Peyer's patch (tissue), 4 donors: ENCODE results near the gene SOCS1. TPM values are rescaled to one million over a fixed set of nuclear protein-coding genes. Genes with fewer than 3 reads are reported as not detected.

Experiments used
- DNase-seq, 3 donors: peaks; one replicate each; pipeline ENCODE4 v3.0.0-alpha.2; 2017 to 2019
- H3K27ac ChIP-seq, 4 donors: fragments of 200-600 bp; sonication (generic); one replicate each; pipeline ENCODE4 v1.5.1; 2016 to 2019
- H3K27me3 ChIP-seq, 2 donors: fragments of 200-600 bp; sonication (generic); one replicate each; pipeline ENCODE4 v1.5.1; 2019
- H3K36me3 ChIP-seq, 3 donors: fragments of 200-600 bp; sonication (generic); one replicate each; pipeline ENCODE4 v1.5.1; 2016 to 2019
- H3K4me1 ChIP-seq, 4 donors: fragments of 200-600 bp; sonication (generic); one replicate each; pipeline ENCODE4 v1.5.1; 2016 to 2019
- H3K4me3 ChIP-seq, 4 donors: fragments of 200-600 bp; sonication (generic); 1 replicate in 3 of 4; 2 replicates in 1 of 4; pipeline ENCODE4 v1.5.1; 2016 to 2019; ENCODE audit warnings: mild to moderate bottlenecking in 1 of 4
- H3K9me3 ChIP-seq, 4 donors: fragments of 200-600 bp; sonication (generic); one replicate each; pipeline ENCODE4 v1.5.1; 2016 to 2019; ENCODE audit warnings: mild to moderate bottlenecking in 1 of 4
- POLR2A ChIP-seq, 2 donors: fragments of 450-650 bp; IDR thresholded peaks; one replicate each; pipeline ENCODE4 v1.5.1; 2017; ENCODE audit warnings: antibody characterized with exemption in 2 of 2, mild to moderate bottlenecking in 2 of 2, moderate library complexity in 2 of 2
- total RNA-seq, 4 donors: library from RNA; depleted of rRNA; stranded (reverse); fragments of >200 nt; gene quantifications; one replicate each; pipeline ENCODE4 v1.1.0, GENCODE V29; 2016
- TF ChIP-seq, protein P1 (sequence below), 6 experiments: fragments of 450-650 bp in 4 of 6; fragments of 200-600 bp in 2 of 6; sonication (generic) in 1 of 6; IDR thresholded peaks; one replicate each; pipeline ENCODE4 v1.5.1; 2017 to 2019; ENCODE audit warnings: antibody characterized with exemption in 6 of 6, mild to moderate bottlenecking in 3 of 6, moderate library complexity in 1 of 6

SOCS1 gene
- total RNA-seq, 4 donors from 2014 or later: 8.7 to 19.0 (median 15.3) TPM

DNA sequence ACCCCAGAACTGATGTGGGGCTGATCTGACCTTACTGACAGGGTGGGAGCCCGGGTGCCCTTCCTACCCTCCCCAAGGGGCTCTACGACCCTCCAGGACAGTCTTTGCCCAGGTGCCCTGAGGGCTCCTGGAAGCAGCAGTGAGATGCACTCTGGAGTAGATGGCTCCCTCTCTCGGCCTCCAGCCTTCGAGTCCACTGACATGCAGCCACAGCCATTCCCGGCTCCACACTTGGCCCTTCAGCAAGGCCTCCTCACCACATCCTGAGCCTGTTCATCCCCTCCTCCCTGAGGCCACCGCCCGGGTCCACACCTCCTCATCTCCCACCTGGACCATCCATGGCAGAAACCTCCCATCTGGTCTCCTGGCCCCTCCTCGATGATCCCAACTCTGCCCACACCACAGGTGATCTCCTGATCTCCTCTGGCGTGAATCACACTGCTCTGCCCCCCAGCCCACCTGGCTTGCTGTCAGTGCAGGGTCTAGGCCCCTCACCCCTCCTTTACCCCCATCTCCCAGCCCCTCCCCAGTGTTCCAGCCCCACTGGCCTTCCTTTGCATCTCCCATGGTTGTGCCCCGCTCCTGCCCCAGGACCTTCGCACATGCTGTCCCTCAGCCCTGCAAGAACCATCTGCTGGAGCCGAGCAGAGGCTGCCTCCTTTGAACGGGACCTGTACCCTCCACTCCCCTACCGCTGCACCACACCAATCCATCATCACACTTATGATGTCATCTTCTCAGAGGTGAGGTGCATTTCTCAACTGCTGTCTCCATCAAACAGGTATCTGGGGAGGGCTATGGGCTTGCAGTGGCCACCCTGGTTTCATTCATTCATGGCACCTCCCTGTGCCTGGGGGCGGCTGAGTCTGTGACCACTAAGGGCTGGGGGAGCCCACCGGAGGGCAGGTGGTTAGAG lies 44.7 kb downstream of the SOCS1 start:
- Histone ChIP-seq H3K27me3 (no peaks in the 10 kb centered on the region), H3K27ac (no peak overlapping the region), H3K9me3 (peaks cover 0 to 9% (median 4%) of the 10 kb centered on the region in 4 donors), H3K36me3 (no peaks in the 10 kb centered on the region), H3K4me3 (no peak overlapping the region), H3K4me1 (peaks cover 0 to 2% (median under 1%) of the 10 kb centered on the region in 4 donors)
- DNase-seq: no peak
- TF ChIP-seq POLR2A (IDR thresholded peaks at IDR 0.05): no peak
- TF ChIP-seq, protein P1, sequence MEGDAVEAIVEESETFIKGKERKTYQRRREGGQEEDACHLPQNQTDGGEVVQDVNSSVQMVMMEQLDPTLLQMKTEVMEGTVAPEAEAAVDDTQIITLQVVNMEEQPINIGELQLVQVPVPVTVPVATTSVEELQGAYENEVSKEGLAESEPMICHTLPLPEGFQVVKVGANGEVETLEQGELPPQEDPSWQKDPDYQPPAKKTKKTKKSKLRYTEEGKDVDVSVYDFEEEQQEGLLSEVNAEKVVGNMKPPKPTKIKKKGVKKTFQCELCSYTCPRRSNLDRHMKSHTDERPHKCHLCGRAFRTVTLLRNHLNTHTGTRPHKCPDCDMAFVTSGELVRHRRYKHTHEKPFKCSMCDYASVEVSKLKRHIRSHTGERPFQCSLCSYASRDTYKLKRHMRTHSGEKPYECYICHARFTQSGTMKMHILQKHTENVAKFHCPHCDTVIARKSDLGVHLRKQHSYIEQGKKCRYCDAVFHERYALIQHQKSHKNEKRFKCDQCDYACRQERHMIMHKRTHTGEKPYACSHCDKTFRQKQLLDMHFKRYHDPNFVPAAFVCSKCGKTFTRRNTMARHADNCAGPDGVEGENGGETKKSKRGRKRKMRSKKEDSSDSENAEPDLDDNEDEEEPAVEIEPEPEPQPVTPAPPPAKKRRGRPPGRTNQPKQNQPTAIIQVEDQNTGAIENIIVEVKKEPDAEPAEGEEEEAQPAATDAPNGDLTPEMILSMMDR (IDR thresholded peaks at IDR 0.05): no peak

DNA sequence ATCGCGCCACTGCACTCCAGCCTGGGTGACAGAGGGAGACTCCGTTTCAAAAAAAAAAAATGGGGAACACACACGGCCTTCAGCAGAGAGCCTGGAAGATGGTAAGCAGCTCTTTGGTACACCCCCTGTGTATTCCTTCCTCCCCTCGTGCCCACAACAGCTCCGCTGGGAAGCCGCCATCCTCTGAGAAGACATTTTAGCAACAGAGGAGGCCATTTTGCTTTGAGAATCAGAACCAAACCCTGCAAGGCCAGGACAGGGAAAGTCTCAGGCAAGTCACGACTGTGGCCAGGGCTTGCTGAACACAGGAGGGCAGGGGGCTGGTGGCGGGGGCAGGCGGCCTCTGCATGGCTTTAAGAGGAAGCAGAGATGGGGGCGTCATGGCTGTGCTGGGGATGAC lies 45.7 kb downstream of the SOCS1 start:
- no peak overlapping the region for H3K27ac ChIP-seq
- no peak for DNase-seq
- no peaks in the 10 kb centered on the region for H3K27me3 ChIP-seq
- H3K9me3 ChIP-seq: peaks cover 0 to 6% (median 3%) of the 10 kb centered on the region in 4 donors
- H3K36me3 ChIP-seq: no peaks in the 10 kb centered on the region
- H3K4me3 ChIP-seq: no peak overlapping the region
- peaks cover 0 to 12% (median 7%) of the 10 kb centered on the region in 4 donors for H3K4me1 ChIP-seq
- TF ChIP-seq, protein P1 (IDR thresholded peaks at IDR 0.05): no peak

DNA sequence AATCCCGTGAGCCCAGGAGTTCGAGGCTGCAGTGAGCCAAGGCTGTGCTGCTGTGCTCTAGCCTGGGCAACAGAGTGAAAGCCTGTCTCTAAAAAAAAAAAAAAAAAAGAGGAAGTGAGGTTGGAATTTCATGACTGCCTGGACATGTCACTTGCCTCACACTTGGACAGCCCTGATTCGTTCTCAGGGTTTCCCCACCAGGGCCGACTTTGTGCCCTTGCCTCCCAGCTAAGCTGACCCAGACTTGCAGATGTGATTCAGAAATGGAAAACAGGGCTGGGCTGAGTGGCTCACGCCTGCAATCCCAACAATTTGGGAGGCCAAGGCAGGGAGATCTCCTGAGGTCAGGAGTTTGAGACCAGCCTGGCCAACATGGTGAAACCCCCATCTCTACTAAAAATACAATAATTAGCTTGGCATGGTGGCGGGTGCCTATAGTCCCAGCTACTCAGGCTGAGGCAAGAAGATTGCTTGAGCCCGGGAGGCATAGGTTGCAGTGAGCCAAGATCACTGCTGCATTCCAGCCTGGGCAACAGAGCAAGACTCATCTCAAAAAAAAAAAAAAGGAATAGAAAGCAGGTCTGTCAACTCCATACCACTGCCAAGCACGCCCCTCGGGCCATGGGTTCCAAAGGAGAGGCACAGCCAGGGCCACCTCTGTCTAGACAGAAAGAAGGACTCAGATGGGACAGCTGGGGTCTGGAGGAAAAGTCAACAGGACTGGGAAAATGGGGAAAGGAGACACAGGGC lies 46.9 kb downstream of the SOCS1 start:
- no peak overlapping the region for H3K4me3 ChIP-seq
- H3K36me3 ChIP-seq: no peaks in the 10 kb centered on the region
- peaks cover 0 to 6% (median 3%) of the 10 kb centered on the region in 4 donors for H3K9me3 ChIP-seq
- H3K27ac ChIP-seq: no peak overlapping the region
- no peak for DNase-seq
- H3K27me3 ChIP-seq: no peaks in the 10 kb centered on the region
- TF ChIP-seq POLR2A (IDR thresholded peaks at IDR 0.05): no peak
- TF ChIP-seq, protein P1 (IDR thresholded peaks at IDR 0.05): no peak
- H3K4me1 ChIP-seq: peaks cover 0 to 12% (median 7%) of the 10 kb centered on the region in 4 donors

DNA sequence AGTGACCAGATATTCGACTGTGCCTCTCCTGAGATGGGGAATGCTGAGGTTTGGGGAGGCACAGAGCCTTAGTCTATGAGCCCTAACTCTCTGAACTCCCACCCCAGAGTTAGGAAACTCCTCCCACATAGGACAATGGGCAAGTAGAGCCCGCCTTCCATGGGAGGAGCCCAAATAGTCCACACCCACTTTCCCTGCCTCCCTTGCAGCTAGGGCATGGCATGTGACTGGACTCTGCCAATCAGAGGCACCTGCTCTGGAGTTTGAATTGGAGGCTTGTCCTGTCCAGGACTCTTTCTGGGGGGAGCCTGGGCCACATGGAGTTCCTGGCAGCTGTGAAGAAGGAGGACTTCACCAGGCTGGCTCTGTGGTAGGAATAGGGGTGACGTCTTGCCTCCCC lies 48.4 kb downstream of the SOCS1 start:
- TF ChIP-seq, protein P1 (IDR thresholded peaks at IDR 0.05): no peak
- no peak for TF ChIP-seq POLR2A (IDR thresholded peaks at IDR 0.05)
- H3K27ac ChIP-seq: no peak overlapping the region
- peaks cover 0 to 12% (median 7%) of the 10 kb centered on the region in 4 donors for H3K4me1 ChIP-seq
- no peak for DNase-seq
- no peaks in the 10 kb centered on the region for H3K36me3 ChIP-seq
- H3K9me3 ChIP-seq: peaks cover 0 to 6% (median 3%) of the 10 kb centered on the region in 4 donors
- H3K4me3 ChIP-seq: no peak overlapping the region
- H3K27me3 ChIP-seq: no peaks in the 10 kb centered on the region

DNA sequence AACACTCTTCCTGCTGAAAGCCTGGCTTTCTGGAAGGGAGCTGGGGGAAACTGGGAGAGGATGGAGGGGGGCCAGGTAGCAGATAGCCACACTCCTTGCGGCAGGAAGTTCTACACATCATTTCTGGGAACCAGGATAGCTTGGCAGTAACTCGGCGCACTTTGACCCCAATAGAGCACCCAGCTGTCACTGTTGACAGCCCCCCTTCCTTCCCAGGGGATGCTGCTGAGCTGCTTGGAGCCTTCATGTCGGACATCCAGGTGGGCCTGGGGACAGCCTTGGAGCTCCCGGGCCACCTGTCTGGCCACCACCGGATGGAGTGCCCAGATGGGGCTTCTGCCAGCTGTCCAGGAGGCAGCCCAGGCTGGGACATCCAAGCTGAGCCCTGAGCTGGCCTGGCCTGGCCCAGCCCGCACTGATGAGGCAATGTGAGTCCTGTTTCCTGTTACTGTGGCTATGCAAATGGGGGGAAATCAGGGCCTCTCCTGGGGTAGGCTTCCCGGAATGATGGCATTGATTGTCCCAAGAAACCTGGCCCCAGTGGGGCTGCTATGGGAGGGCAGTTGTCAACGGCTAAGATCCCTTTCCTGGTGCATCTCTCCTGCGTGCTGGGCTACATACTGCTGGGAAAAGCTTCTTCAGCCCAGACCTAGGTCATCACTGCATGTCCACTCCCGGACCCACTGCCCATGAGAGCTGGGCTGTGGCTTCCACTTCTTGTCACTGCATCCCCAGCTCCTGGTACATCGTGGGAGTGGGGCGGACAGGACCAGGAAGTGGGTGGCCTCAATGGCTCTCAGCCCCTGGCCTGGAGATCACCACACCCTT lies 50.0 kb downstream of the SOCS1 start:
- no peaks in the 10 kb centered on the region for H3K27me3 ChIP-seq
- H3K4me3 ChIP-seq: no peak overlapping the region
- TF ChIP-seq, protein P1 (IDR thresholded peaks at IDR 0.05): no peak
- no peak for TF ChIP-seq POLR2A (IDR thresholded peaks at IDR 0.05)
- H3K27ac ChIP-seq: peak overlapping the region in 1 of 4 donors; percentile 25
- peaks cover 0 to 6% (median 3%) of the 10 kb centered on the region in 4 donors for H3K9me3 ChIP-seq
- H3K36me3 ChIP-seq: no peaks in the 10 kb centered on the region
- H3K4me1 ChIP-seq: peaks cover 0 to 12% (median 7%) of the 10 kb centered on the region in 4 donors
- no peak for DNase-seq
